DMS114 treated with DMSO at 0.1 percent for 48 hours (cell line): ENCODE data around the gene KSR2.
"Not testable (repeated sequence)": the region's sequence is repeated elsewhere in the genome, so short reads cannot be mapped to it uniquely, and the experiment has no call there.

Experiments used
- DNase-seq: peaks from one replicate; lab custom pipeline; 2025; ENCODE audit not compliant: unreplicated experiment; lab: John Stamatoyannopoulos, UW

KSR2 gene

DNA sequence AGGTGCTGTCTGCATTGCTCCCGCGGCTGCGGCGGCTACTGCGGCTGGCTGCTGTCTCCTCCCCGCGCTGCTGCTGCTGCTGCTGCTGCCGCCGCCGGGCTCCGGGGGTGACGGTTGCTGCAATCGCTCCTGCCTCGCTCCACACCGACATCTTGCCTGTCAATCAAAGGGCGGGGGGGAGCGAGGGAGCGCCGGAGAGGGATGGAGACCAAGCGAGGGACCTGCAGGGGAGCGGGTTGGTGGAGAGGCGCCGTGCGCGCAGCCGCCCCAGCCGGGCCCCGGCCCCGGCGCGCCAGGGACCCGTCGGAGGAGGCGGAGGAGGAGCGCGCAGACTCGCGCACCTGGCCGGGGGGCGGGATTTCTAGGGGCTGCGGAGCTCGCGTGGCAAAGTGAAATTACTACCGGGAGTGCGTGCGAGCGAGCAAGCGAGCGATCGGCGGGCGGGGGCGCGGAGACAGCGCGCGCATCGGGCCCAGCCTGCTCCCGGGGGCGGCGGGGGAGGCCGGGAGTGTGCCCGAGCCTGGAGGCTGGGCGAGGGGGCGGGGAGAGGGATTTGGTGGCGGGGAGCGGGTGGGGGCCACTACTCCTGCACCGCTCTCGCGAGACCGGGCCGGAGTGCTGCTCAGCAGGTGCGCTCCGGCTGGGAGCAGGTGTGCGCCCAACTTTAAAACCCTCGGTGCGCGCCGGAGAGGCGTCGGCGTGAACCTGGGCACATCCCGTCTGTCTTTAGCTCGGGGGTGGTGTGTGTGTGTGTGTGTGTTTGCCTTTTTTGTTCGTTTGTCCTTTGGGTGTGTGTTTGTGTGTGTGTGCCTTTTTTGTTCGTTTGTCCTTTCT is at the start of gene KSR2:
TSS of gene KSR2 (minus strand) at position 165 of the 834 bp plus-strand sequence. CDS start 735 bp downstream, outside the sequence.
- peak; percentile 43 for DNase-seq

DNA sequence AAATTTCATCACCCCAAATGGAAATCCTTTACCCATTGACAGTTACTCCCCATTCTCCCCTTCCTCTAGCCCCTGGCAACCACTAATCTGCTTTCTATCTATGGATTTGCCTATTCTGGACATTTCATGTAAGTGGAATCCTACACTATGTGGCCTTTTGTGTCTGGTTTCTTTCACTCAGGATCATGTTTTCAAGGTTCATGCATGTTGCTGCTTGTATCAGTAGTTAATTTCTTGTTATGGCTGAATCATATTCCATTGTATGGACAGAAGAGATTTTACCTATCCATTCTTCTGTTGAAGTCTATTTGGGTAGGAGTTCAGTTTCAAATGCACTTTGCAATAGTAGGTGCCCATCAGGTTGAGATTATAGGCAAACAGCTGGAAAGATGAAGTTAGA is 49.1 kb upstream of the KSR2 start:
- no peak for DNase-seq

DNA sequence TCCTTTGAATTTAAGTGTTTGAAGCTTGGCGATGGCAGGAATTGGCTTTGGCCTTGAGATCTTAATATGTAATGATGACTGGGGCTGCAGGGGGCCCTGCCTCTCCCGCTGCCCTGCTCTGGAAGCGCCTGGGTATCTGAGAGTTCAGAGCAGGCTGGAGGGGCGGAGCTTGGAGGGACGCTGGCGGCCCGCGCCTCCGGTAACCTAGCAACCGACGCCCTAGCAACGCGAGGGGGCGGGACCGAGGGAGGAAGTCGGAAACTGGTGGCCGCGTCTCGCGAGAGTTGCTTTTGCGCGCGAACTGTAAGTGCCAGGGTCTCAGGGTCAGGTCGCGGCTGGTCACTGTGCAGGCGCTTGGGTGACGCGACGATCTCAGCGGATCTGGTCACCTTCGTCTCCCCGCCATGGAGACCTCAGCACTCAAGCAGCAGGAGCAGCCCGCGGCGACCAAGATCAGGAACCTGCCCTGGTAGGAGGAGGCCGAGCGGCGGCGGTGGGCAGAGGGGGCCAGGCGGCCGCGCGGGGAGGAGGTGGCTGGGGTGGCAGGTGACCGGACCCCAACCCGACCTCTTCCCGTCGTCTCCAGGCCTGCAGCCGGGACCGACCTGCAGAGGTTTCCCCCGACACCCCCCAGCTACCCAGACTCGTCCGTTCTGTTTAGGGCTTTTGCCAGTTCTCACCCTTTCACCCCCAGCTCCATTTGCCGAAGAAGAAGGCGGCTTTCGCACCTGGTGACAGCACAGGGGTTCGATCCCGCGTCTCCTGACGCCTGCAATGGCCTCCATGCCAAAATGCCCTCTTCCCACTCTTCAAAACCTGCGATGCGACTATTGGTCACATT is 47.9 kb upstream of the KSR2 start, which contains the start of gene RFC5:
TSS of gene RFC5 (plus strand) at position 280 of the 841 bp plus-strand sequence. CDS start at position 405, 125 bp downstream.
- peak; percentile 97 for DNase-seq

DNA sequence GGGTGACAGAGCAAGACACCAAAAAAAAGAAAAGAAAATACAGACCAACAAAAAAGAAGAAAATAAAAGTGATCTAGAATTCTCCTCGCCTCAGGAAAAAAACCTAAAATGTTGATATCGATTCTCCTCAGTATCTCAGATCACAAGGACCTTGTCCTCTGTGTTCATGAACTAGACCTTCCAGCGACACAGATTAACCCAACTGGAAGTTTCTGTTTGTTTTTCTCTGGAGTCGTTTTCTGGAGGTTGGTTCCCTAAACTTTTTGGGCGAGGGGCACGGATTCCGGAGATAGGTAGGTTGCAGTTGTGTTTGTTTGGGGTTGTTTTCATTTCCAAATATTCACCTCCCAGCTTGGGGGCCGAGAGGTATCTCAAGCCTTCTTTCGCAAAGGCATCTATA is 47.2 kb upstream of the KSR2 start:
- no peak for DNase-seq

DNA sequence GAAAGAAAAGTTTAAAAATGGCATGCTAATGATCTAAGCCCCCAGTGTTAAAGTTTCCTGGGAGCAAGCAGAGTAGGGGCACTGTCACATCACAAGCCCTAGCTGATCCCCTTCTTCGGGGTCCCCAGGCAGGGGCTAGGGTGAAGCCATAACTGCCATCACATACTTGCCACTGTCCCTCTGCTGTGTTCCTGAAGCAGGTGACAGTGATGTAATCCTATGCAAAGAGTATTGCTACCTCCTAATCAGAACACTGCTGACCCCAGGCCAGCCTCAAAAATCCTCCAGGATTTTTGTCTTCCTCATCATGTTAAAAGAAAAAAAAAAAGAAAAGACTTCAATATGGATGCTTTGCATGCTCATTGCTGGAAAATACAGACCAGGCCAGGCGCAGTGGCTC is 46.5 kb upstream of the KSR2 start:
- DNase-seq, result no peak

DNA sequence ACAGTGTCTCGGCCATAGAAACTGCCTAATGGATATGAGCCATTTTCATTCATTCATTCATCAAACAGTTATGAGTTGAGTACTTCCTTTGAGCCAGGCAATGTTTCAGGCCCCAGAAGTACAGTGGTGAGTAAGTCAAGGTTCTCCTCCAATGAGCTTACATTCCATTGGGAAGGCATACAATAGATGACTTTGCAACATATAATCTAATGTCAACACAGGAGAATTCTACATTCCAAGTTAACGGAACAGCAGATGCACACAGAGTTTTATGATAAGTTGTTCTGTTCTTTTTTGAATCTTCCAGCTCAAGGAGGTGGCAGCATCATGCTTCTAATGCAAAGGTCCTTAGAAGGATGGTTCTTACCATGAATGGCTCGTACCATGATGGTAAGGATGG is 44.5 kb upstream of the KSR2 start:
- DNase-seq, result no peak

DNA sequence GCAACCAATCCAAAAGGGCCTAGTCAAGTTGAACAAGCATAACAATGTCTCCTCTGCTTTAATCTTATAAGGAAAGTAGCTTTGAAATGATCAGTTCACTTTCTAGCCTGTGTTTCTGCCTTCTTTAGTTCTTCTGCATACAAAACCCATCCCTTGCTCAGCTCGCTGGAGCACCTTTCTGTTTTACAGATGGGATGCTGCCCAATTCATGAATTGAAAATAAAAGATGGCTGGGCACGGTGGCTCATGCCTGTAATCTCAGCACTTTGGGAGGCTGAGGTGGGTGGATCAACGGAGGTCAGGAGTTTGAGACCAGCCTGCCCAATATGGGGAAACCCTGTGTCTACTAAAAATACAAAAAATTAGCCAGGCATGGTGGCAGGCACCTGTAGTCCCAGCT is 43.2 kb upstream of the KSR2 start:
- DNase-seq, result no peak

DNA sequence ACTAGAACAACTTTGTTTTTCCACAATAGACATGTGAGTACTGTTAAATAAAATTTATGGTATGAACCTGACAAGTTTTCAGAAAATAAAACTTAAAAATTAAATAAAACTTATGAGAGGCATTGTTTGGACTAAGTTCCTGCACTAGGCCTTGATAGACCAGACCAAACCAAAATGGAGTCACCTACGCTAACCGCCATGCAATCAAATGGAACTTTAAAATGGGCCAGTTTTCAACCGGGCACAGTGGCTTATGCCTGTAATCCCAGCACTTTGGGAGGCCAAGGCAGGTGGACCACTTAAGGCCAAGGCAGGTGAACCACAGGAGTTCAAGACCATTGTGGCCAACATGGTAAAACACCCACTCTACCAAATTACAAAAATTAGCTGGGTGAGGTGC is 42.6 kb upstream of the KSR2 start:
- DNase-seq, result no peak

DNA sequence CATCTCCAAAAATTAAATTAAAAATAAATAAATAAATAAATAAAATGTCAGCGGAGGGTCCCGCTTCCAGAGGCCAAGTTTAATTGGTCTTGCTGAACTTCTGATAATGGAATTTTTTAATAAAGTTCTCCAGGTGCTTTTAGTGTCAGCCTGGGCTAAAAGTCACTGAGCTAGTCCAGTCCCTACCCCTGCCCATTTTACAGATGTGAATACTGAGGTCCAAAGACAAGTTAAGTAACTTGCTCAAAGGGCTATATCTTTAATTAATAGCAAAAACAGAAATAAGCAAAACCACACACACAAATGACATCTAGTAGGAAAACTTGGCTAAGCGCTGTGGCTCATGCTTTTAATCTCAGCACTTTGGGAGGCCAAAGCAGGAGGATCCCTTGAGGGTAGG is 42.1 kb upstream of the KSR2 start:
- no peak for DNase-seq

DNA sequence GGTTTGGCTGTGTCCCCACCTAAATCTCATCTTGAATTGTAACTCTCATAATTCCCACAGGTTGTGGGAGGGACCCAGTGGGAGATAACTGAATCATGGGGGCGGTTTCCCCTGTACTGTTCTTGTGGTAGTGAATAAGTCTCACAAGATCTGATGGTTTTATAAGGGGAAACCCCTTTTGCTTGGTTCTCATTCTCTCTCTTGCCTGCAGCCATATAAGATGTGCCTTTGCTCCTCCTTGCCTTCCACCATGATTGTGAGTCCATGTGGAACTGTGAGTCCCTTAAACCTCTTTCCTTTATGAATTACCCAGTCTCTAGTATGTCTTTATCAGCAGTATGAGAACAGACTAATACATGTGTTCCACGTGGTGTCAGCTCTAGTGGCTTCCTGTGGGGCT is 31.0 kb upstream of the KSR2 start:
- not testable (repeated sequence) for DNase-seq

DNA sequence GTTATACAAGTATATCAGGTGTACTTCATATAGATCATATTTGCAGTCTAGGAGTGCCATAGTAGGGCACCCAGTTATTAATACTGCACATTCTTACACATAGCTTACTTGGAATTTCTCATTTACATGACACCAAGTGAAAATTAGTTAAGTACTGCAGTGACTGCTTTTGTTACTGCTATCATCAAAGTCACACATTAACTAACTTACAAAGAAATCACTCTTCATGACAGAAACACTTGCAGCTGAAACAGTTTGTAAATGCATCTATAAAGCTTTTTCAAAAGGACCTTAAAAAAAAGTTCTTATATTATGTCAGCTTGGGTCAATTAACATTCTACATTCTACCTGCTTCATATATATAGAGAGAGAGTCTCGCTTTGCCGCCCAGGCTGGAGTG is 29.9 kb upstream of the KSR2 start:
- no peak for DNase-seq

DNA sequence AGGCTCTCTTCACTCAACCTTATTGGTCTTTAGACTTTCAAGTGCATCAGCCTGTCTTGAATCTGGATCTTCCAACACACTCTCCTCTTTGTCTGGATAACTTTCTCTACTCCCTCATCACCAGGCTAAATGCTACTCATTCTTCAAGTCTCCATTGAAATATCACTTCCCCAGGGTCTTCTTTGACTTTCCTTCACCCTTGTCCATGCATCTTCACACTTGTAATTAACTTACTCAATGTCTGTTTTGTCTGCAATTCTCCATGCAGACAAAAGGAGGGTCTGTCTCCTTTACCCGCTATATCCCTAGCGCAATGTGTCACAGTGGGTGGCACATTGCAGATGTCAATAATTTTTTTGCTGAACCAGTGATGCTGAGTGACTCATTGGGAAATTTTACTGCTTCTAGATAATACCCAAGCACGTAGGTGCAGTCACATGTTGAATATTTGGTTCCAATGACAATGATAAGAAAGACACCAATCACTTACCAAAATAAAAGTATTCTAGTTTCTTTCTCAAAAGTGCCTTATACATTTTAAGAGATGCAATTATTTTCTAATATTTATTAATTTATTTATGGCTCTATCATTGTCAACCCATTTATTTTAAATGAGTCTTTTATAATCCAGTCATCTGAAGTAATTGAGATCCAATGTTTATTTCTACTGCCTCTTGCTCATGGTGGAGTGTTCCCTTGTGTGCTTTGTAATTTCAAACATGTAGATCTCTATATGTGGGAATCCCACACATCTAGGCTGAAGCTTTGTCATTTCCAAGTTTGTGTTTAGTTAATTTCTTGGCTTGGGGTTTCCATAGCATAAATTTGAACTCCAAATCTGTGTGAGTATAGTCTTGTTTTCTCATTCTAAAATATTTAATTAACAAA is 26.0 kb upstream of the KSR2 start:
- DNase-seq, result no peak

DNA sequence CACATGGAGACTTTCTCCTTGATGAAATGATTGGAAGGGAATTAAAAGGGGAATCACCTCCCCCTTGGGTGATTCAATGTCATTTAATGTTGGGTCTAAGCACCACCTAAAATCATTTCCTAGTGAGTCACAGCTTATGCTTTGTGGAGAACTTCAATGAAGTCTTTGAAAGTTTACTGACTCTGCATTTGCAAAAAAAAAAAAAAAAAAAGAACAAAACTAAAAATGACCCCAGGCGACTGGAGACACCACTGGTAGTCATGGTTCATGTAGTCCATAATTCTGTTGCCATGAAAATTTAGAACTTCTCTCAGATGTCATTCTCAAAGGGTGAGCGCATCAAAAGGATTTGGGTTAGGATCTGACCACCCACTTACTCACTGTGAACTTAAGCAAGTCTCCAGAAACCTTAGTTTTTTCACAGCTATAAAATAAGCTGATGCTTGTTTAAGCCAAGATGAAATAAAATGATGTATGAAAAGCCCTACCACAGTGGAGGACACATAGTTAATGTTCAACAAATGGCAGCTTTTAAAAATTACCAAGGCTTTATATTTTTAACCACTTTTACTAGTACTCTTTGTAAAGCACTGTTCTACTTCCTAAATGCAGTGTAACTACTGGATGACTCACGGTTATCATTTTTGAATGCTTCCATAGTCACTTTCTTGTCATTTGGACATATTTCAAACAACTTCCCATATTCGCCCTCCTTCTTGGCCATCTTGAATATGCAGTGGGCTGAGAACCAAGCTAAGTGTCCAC is 18.1 kb upstream of the KSR2 start:
- no peak for DNase-seq

DNA sequence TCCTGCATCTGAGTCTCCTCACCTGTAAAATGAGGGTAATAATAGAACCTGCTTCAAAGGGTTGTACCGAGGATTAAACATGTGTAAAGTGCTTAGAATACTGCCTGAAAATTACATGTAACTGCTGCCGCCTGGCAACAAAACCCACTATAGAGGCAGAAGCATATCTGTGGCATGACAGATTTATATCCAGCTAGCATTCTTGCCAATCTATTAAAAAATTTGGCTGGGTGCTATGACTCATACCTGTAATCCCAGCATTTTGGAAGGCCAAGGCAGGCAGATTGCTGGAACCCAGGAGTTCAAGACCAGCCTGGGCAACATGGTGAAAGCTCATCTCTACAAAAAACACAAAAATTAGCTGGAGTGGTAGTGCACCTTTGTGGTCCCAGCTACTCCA is 16.4 kb upstream of the KSR2 start:
- no peak for DNase-seq

DNA sequence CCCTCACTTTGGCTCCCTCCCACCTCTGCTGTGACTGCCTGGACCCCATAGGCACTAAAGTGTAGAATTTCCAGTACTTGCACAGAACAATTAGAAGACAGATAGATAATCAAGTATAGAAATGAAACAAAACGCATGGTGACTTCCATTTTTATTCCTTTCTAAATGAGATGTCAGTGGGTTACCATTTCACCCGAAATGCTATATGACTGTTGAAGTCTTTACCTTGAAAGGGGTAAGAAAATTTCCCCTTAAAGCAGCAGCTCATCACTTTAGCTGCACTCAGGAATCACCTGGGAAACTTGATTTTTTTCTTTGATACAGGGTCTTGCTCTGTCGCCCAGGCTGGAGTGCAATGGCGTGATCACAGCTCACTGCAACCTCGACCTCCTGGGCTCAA is 12.5 kb upstream of the KSR2 start:
- no peak for DNase-seq

DNA sequence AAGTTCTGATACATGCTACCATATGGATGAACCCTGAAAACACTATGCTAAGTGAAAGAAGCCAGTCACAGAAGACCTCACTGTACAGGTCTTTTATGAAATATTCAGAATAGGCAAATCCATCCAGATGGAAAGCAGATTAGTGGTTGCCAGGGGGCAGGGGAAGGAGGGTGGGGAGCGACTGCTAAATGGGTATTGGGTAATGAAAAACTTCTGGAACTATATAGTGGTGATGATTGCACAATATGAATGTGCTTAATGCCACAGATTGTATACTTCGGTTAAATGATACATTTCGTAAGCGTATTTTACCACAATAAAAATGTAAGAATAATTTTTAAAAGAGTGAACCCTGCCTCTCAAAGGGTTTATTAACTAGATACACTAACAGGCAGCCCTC is 11.8 kb upstream of the KSR2 start:
- DNase-seq, result no peak

DNA sequence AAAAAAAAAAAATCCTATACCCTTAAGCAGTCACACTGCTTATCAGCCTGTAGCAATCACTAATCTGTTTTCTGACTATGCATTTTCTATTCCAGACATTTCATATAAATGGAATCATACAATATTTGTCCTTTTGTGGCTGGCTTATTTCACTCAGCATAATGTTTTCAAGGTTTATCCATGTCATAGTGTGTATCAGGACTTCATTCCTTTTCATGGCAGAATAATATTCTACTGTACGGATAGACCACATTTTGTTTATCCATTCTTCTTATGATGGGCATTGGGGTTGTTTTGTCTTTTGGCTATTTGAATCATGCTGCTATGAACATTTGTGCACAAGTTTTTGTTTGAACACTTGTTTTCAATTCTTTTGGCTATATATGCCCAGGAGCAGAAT is 8.6 kb upstream of the KSR2 start:
- no peak for DNase-seq

DNA sequence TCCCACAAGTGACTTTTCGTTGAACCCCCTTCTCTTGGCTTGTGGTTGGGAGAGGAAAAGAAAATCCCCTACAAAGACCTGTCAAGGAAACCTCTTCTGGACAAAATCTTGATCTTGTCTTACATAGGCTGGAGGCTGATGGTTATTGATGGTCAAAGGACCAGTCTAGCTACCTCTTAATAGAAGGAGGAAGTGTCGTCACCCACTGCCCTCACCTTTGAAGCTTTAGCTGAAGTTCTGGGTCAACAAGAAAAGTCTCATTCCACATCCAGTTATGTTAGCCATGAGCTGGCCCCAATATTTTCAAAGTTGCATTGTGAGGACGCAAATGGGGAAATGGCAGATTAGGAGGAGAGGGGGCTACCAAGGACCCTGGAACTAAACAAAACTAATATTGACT is 6.2 kb upstream of the KSR2 start:
- no peak for DNase-seq

DNA sequence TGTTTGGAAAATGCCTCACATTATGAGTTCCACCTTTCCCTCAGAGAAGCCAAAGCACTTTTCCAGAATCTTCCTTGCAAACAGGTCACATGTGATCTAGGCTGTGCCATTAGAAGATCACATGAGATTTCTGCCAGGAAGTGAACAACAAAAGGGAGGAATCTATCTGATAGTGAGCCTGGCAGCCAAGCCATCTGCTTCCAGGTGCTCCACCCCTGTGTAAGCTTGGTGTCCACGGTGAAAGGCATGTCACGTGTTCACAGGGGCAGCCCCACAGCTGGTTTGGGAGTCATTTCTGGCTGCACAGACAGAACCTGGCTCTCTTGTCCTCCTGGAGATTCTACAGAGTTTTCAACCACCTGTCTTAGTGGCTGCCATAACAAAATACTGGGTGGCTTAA is 3.5 kb upstream of the KSR2 start:
- DNase-seq, result no peak

DNA sequence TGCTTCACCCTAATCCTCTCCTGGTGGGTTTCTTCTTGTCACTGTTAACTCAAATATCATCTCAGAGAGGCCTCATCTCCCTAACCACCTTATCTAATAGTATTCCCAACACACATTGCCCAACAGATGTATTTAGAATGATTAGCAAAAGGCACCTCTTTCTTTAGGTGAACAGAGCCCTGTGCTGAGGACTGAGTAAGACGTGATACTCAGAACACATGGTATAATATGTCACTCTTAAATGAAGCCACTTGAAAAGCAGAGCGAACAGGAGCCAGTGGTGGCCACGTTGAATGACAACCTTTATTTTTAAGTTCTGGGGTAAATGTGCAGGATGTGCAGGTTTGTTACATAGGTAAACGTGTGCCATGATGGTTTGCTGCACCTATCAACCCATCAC is 1.5 kb upstream of the KSR2 start:
- DNase-seq, result no peak
